Activated CD4-positive, CD25-positive, alpha-beta regulatory T cell treated with anti-CD3 and anti-CD28 coated beads, Interleukin-2, amount 50 U/mL, for 16 hours (primary cell): Measurements from ENCODE around the gene PFDN6.
"Not testable (repeated sequence)": the region's sequence is repeated elsewhere in the genome, so short reads cannot be mapped to it uniquely, and the experiment has no call there.

Experiments used
- DNase-seq: peaks from one replicate; pipeline ENCODE4 v3.0.0-alpha.2; 2020; ENCODE audit warnings: low read depth, low spot score

The PFDN6 gene

GRCh38 chr6:33273924-33274902 lies 15.2 kb upstream of the PFDN6 start:
- DNase-seq = no peak

- DNase-seq = not testable (repeated sequence)
Observed at GRCh38 chr6:33275795-33276580, 13.4 kb upstream of the PFDN6 start.

- DNase-seq = no peak
Observed at GRCh38 chr6:33276581-33276863, 12.9 kb upstream of the PFDN6 start.

- peak; percentile 39 for DNase-seq
Observed at GRCh38 chr6:33276864-33277662, 12.3 kb upstream of the PFDN6 start, which contains the start of gene B3GALT4. B3GALT4 (plus strand) TSS chr6:33277123; CDS start chr6:33277420, 297 bp downstream.

- no peak for DNase-seq
Observed at GRCh38 chr6:33277663-33278391, 11.6 kb upstream of the PFDN6 start.

GRCh38 chr6:33278392-33278741 lies 11.0 kb upstream of the PFDN6 start:
- DNase-seq = no peak

- no peak for DNase-seq
Observed at GRCh38 chr6:33278810-33279209, 10.6 kb upstream of the PFDN6 start.

GRCh38 chr6:33279257-33279695 lies 10.1 kb upstream of the PFDN6 start:
- DNase-seq = no peak

- no peak for DNase-seq
Observed at GRCh38 chr6:33279971-33280511, 9.4 kb upstream of the PFDN6 start.

- no peak for DNase-seq
Observed at GRCh38 chr6:33280539-33280938, 8.9 kb upstream of the PFDN6 start.

GRCh38 chr6:33285214-33285613 lies 4.2 kb upstream of the PFDN6 start:
- DNase-seq = not testable (repeated sequence)

GRCh38 chr6:33286946-33287914 lies 2.2 kb upstream of the PFDN6 start:
- DNase-seq = no peak

GRCh38 chr6:33288141-33288920 lies 1.1 kb upstream of the PFDN6 start:
- DNase-seq = no peak

GRCh38 chr6:33289784-33290315 lies 449 bp downstream of the PFDN6 start:
- no peak for DNase-seq

- no peak for DNase-seq
Observed at GRCh38 chr6:33290459-33290858, 1.1 kb downstream of the PFDN6 start.

- DNase-seq = no peak
Observed at GRCh38 chr6:33292996-33293682, 3.7 kb downstream of the PFDN6 start.

GRCh38 chr6:33294086-33294823 lies 4.9 kb downstream of the PFDN6 start:
- no peak for DNase-seq
